Gastroesophageal sphincter (tissue), 4 donors: ENCODE results near the gene AXIN2. TPM values are rescaled to one million over a fixed set of nuclear protein-coding genes. Genes with fewer than 3 reads are reported as not detected.

Experiments
- ATAC-seq: fragments of 150-250 bp; one replicate; pipeline ENCODE4 v1.9.1; 2016; ENCODE audit warnings: mild to moderate bottlenecking, moderate library complexity
- H3K27ac ChIP-seq, 4 donors: fragments of 200-600 bp; sonication (generic) in 3 of 4; 1 replicate in 3 of 4; 2 replicates in 1 of 4; pipeline ENCODE4 v1.5.1; 2016 to 2019
- H3K27me3 ChIP-seq: fragments of 200-600 bp; sonication (generic); one replicate; pipeline ENCODE4 v1.5.1; 2019
- H3K36me3 ChIP-seq, 2 donors: fragments of 200-600 bp; sonication (generic); one replicate each; pipeline ENCODE4 v1.5.1; 2019; ENCODE audit warnings: control low read depth in 1 of 2
- H3K4me1 ChIP-seq, 3 donors: fragments of 200-600 bp; sonication (generic); 1 replicate in 2 of 3; 2 replicates in 1 of 3; pipeline ENCODE4 v1.5.1; 2016 to 2019; ENCODE audit warnings: control low read depth in 2 of 3
- H3K4me3 ChIP-seq, 2 donors: fragments of 200-600 bp; sonication (generic); one replicate each; pipeline ENCODE4 v1.5.1; 2019; ENCODE audit warnings: mild to moderate bottlenecking in 1 of 2, moderate library complexity in 1 of 2
- H3K9me3 ChIP-seq, 3 donors: fragments of 200-600 bp; sonication (generic); one replicate each; pipeline ENCODE4 v1.5.1; 2017 to 2019; ENCODE audit warnings: control low read depth in 2 of 3
- CTCF ChIP-seq, 4 experiments: fragments of 200-600 bp in 2 of 4; fragments of 450-650 bp in 2 of 4; sonication (generic) in 1 of 4; IDR thresholded peaks; one replicate each; pipeline ENCODE4 v1.5.1; 2017 to 2019; ENCODE audit warnings: antibody characterized with exemption in 4 of 4, mild to moderate bottlenecking in 2 of 4, moderate library complexity in 2 of 4
- EP300 ChIP-seq: sonication (generic); formaldehyde crosslinking; IDR thresholded peaks from one replicate; pipeline ENCODE4 v1.6.1; 2017; ENCODE audit warnings: antibody characterized with exemption, mild to moderate bottlenecking
- POLR2A ChIP-seq, 2 donors: fragments of 450-650 bp; IDR thresholded peaks; one replicate each; pipeline ENCODE4 v1.6.1; 2017; ENCODE audit warnings: antibody characterized with exemption in 2 of 2, mild to moderate bottlenecking in 2 of 2, moderate library complexity in 1 of 2
- POLR2AphosphoS5 ChIP-seq: sonication (generic); formaldehyde crosslinking; IDR thresholded peaks from one replicate; pipeline ENCODE4 v1.6.1; 2017; ENCODE audit warnings: antibody characterized with exemption
- WGBS, 2 donors: methylation state at CpG; one replicate each; pipeline ENCODE4 v1.1.5; 2018; ENCODE audit warnings: low coverage in 1 of 2; 5-methylcytosine and 5-hydroxymethylcytosine counted together
- total RNA-seq, 4 donors: library from RNA; depleted of rRNA; stranded (reverse); fragments of >200 nt; gene quantifications; one replicate each; pipeline ENCODE4 v1.1.0, GENCODE V29; 2016

AXIN2 gene
- total RNA-seq, 4 donors from 2014 or later = 17.2 to 49.6 (median 40.5) TPM

GRCh38 chr17:65523411-65523810, 38.0 kb downstream of the AXIN2 start:
- no peak for ATAC-seq
- H3K27me3 ChIP-seq = no peaks in the 10 kb centered on the region
- H3K9me3 ChIP-seq = no peaks in the 10 kb centered on the region
- peaks cover 0 to 9% of the 10 kb centered on the region in 2 donors for H3K36me3 ChIP-seq
- no peaks in the 10 kb centered on the region for H3K4me1 ChIP-seq
- no peak overlapping the region for H3K4me3 ChIP-seq
- no peak overlapping the region for H3K27ac ChIP-seq
- WGBS, 2 donors = 50 to 100% methylated on average over 1 of the region's 1 CpG
- no peak for TF ChIP-seq POLR2AphosphoS5
- no peak for TF ChIP-seq CTCF (IDR thresholded peaks at IDR 0.05)

- H3K27me3 ChIP-seq = no peaks in the 10 kb centered on the region
- ATAC-seq = no peak
- H3K36me3 ChIP-seq = peaks cover 0 to 4% of the 10 kb centered on the region in 2 donors
- H3K4me3 ChIP-seq = no peak overlapping the region
- no peaks in the 10 kb centered on the region for H3K4me1 ChIP-seq
- TF ChIP-seq POLR2AphosphoS5 (no peak), CTCF (IDR thresholded peaks at IDR 0.05) (no peak), EP300 (no peak)
- H3K27ac ChIP-seq = no peak overlapping the region
- 98 to 100% methylated on average over 3 to 7 of the region's 14 CpGs for WGBS, 2 donors
- no peaks in the 10 kb centered on the region for H3K9me3 ChIP-seq
These were observed 38.6 kb downstream of the AXIN2 start for GRCh38 chr17:65522751-65523404.

GRCh38 chr17:65519462-65519861, 42.0 kb downstream of the AXIN2 start:
- Histone ChIP-seq H3K27ac (no peak overlapping the region), H3K36me3 (no peaks in the 10 kb centered on the region), H3K4me3 (no peak overlapping the region), H3K9me3 (no peaks in the 10 kb centered on the region), H3K4me1 (peaks cover 3 to 26% (median 21%) of the 10 kb centered on the region in 3 donors), H3K27me3 (no peaks in the 10 kb centered on the region)
- 67% methylated on average over 1 of the region's 3 CpGs; no CpG with 5 or more reads in 1 of the 2 donors for WGBS, 2 donors
- no peak for TF ChIP-seq POLR2A (IDR thresholded peaks at IDR 0.05)
- no peak for TF ChIP-seq CTCF (IDR thresholded peaks at IDR 0.05)
- TF ChIP-seq POLR2AphosphoS5 = no peak
- TF ChIP-seq EP300 = no peak
- no peak for ATAC-seq

GRCh38 chr17:65518256-65518655, 43.2 kb downstream of the AXIN2 start:
- no peaks in the 10 kb centered on the region for H3K9me3 ChIP-seq
- peaks cover 3 to 30% (median 21%) of the 10 kb centered on the region in 3 donors for H3K4me1 ChIP-seq
- H3K4me3 ChIP-seq = no peak overlapping the region
- H3K36me3 ChIP-seq = no peaks in the 10 kb centered on the region
- TF ChIP-seq EP300 (no peak), POLR2AphosphoS5 (no peak), CTCF (IDR thresholded peaks at IDR 0.05) (no peak), POLR2A (IDR thresholded peaks at IDR 0.05) (no peak)
- 57 to 74% methylated on average over 1 to 2 of the region's 2 CpGs for WGBS, 2 donors
- no peaks in the 10 kb centered on the region for H3K27me3 ChIP-seq
- ATAC-seq = no peak
- no peak overlapping the region for H3K27ac ChIP-seq
